GM12874 (cell line): ENCODE results near the gene INSRR.

Experiments
- CTCF ChIP-seq: IDR thresholded peaks from 2 replicates; pipeline ENCODE4 v1.5.1; 2011; ENCODE audit warnings: low read depth, mild to moderate bottlenecking, control low read depth, low read length, moderate library complexity; ENCODE audit not compliant: insufficient read depth

INSRR gene

GRCh38 chr1:156884560-156885184, 25.8 kb upstream of the INSRR start:
- no peak for TF ChIP-seq CTCF

- no peak for TF ChIP-seq CTCF
Observed at GRCh38 chr1:156883919-156884318, 25.0 kb upstream of the INSRR start.

- no peak for TF ChIP-seq CTCF
Observed at GRCh38 chr1:156882543-156882942, 23.6 kb upstream of the INSRR start.

GRCh38 chr1:156881663-156882062, 22.7 kb upstream of the INSRR start:
- no peak for TF ChIP-seq CTCF

GRCh38 chr1:156881101-156881500, 22.2 kb upstream of the INSRR start:
- TF ChIP-seq CTCF: no peak

GRCh38 chr1:156880473-156880872, 21.6 kb upstream of the INSRR start:
- no peak for TF ChIP-seq CTCF

GRCh38 chr1:156879876-156880275, 21.0 kb upstream of the INSRR start:
- no peak for TF ChIP-seq CTCF
